HG03097 (cell line): Measurements from ENCODE around the gene KIF7.

Source experiments
- ATAC-seq: cut with Tn5 transposase; IDR thresholded peaks from one replicate; pipeline ENCODE4 v1.9.1; 2021; ENCODE audit not compliant: unreplicated experiment, low FRiP score

Gene KIF7

DNA sequence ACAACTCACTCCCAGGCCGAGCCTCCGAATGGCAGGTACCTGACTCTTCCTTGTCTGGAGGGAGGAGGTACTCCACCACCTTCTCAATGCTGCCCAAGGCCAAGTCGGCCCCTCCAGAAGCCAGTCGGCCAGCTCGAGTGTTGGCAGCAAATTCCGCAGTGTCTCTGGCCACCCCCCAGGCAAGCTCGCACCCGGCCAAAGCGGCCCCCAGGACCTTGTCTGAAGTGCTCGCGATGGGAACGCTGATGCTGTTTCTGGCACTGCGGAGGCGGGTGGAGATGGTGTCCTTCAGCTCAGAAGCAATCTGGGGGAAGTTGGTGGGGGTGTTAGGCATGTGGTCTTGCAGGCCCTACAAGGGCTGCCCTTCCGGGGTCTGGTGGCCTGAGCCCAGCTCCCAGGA is 14.7 kb upstream of the KIF7 start:
- no peak for ATAC-seq

GRCh38 chr15:89669309-89669865 is 14.1 kb upstream of the KIF7 start:
- ATAC-seq = no peak

- ATAC-seq = no peak
Observed at GRCh38 chr15:89668171-89668570, 12.9 kb upstream of the KIF7 start.

- no peak for ATAC-seq
Observed at GRCh38 chr15:89667706-89667960, 12.4 kb upstream of the KIF7 start.

DNA sequence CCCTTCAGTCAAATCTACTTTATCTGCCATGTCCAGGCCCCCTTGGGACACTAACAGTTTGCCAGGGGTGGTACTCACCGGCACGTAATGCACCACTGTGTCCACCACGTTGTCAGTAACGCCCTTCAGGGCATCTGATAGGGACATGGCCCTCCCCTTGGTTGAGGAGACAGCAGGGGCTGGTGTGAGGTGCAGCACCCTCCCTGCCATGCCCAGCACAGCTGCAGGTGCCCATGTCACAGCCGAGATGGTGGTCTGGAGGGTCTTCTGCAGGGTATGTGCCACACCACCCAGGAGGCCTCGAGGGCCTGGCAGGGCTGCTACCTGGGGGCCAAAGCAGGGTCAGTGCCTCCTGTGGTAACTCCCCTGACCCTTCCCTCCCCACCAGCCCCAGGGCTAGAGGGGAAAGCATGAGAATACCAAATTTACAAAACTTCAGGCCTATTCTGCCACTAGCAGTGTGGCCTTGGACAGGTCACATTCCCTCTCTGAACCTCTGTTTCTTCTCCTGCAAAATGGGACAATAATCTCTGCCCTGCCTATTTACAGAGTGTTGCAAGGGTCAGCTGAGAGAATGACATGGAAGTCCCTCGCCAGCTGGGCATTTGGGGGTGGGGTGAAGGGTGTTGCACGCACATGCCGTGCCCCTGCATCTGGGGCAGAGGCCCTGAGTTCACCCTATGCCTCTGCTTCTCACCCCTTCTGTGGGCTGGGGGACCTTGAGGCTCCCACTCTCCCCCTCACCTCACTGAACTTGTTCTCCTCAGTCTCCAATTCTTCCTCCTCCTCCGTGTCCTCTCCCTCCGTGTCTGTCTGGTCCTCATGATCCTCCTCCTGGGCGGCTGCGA is 11.8 kb upstream of the KIF7 start:
- ATAC-seq = no peak

- no peak for ATAC-seq
Observed at GRCh38 chr15:89666184-89666857, 11.1 kb upstream of the KIF7 start.

DNA sequence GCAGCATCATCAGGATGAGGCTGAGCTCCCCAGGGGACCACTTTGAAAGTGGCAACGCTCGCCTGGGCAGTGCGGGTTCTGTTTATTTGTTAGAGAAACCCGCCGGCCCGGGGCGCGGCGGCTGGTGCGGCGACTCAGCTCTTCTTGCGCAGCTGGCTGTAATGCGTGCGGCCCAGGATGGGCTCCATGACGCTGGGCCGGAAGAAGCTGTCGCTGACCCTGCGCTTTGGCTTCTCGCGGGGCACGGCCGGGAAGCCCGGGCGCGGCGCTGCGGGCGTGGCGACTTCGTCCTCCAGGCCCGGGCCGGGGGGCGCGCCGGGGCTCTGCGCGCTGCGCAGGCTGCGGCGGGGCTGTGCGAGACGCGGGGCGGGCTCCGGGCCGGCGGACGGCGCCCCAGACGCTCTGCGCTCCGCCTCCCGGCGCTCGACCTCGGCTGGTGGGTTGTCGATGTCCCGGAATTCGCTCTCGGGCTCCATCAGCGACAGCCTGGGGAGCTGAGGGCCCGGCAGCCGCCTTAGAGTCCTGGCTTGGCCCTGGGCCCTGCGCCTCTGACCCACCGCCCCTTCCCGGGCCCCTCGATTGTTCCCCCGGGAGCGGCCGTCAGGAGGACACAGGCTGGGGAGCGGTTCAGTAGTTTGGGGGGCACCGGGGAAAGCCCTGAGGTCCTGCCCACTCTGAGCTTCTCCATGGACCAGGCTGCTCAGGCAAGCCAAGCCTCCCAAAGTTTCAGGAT is 10.3 kb upstream of the KIF7 start:
- no peak for ATAC-seq

- ATAC-seq = no peak
Observed at GRCh38 chr15:89664441-89665350, 9.4 kb upstream of the KIF7 start.

DNA sequence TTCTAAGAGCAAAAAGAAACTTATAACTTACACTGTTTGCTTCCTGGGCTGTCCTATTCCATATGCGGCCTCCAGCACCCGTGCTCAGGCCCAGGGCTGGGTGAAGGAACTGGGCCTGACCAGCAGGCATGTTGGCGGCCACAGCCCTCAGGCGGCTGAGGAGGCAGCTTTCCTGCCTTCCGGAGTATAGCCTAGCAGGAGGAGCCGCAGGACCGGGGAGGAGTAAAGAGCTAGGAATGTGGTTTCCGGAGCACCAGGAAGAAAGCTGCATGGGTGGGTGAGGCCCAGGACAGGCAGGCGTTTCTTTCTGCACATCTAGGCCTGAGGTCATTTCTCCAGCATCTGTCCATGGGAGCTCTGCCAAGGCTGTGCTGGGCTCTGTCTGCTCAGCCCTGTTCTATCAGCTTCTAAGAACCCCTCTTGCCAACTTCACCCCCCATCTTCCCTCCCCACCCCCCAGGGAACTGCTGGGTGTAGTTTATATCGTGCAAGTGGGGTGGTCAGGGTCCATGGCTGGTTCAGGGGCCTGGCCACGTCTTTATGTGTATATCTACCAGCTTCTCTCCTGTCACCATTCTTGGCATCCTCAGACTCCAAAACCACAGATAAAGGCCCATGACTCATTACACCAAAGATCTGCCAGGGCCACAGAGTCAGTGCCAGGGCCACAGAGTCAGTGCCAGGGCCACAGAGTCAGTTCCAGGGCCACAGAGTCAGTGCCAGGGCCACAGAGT is 7.8 kb upstream of the KIF7 start:
- ATAC-seq = no peak

DNA sequence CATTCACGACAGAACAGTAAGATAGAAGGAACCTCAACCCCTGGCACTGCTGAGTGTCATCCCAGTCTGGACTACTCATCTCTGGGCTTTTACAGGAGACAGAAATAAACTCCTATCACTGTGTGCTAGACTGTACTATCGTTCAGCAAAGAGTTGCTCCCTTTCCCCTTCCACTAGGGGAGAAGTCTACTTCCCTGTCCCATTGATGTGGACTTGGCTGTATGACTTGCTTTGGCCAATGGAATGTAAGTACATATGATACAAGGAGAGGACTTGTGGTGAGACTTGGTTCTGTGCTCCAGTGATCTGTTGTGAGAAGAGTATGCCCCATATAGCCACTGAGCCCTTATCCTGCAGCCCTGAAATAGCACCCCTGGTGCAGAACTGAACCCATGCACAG is 5.3 kb upstream of the KIF7 start:
- ATAC-seq = no peak

GRCh38 chr15:89659295-89659694 is 4.0 kb upstream of the KIF7 start:
- no peak for ATAC-seq

- no peak for ATAC-seq
Observed at GRCh38 chr15:89657686-89658200, 2.5 kb upstream of the KIF7 start.

GRCh38 chr15:89656116-89656815 is 999 bp upstream of the KIF7 start:
- no peak for ATAC-seq

DNA sequence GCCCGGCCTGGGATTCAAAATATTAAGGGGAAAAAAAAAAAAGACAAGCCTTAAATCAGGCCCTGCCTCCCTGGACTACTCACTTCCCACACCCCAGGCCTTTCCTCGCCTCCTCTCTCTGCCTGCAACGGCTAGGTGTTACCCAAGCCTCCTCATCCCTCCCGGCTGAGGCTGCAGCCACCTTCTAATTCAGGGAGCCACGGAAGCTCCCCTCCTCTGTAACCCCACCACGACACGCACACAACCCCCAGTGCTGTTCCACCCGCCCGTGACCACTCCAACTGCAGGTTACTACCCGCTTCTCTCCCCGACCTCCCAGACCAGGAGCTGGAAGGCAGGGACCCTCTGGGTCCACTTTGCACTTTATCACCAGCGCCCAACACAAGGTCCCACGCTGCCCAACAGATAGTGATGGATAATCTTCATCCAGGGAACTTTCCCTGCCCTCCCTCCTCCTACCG is 936 bp downstream of the KIF7 start:
- no peak for ATAC-seq

DNA sequence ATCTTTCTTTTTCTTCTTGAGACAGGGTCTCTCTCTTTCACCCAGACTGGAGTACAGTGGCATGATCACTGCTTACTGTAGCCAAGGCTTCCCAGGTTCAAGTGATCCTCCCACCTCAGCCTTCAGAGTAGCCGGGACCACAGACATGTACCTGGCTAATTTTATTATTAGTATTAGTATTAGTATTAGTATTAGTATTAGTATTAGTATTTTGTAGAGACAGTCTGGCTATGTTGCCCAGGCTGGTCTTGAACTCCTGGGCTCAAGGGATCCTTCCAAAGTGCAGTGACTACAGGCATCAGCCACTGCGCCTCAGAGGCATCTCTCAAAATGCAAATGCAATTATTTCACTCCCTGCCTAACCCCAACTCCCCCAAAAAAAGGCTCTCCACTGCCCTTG is 1.7 kb downstream of the KIF7 start:
- ATAC-seq = no peak

- ATAC-seq = no peak
Observed at GRCh38 chr15:89652666-89653065, 2.6 kb downstream of the KIF7 start.

DNA sequence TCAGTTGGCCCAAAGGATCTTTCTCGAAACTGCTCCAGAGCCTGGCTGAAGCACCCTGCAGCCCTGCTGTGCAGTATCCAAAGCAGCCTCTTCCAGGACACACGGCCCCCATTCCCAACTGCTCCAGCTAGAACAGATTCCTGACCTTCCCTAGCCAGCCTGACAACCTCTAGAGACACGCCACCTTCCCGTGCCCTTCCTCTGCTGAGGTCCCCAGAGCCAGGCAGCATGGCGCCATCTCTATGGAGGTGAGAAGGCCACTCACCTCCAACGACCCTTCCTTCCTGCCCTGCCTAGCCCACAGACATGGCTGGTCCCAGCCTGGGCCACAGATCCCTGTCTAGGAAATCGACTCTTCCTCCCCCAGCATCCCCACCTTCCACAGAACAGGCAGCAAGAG is 3.1 kb downstream of the KIF7 start:
- no peak for ATAC-seq

DNA sequence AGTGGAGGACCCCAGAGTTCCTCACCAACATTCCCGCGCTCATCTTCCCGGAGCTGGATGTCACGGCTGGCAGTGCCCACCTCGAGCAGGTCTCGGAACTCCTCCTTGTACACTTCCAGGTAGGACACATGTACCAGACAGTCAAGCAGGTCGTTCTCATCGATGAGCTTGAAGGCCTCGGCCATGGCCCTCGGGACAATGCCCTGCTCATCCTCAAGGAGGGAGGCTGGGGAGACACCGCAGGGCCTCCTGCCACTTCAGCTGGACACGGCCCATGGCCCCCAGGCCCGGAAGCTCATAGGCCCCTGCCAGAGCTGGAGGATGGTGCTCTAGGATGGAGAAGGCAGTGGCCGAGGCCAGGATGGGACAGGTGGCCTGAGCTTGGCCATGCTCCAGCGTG is 5.6 kb downstream of the KIF7 start:
- ATAC-seq = no peak
